Fibroblast of lung (primary cell): ENCODE data around the gene MS4A6E. TPM values are rescaled to one million over a fixed set of nuclear protein-coding genes. Genes with fewer than 3 reads are reported as not detected.
"Not testable (repeated sequence)": the region's sequence is repeated elsewhere in the genome, so short reads cannot be mapped to it uniquely, and the experiment has no call there.

ENCODE experiments used
- DNase-seq, 2 donors: peaks; one replicate each; pipeline versions ENCODE4 v3.0.0 to v3.0.0-alpha.2; 2010; ENCODE audit warnings: low read depth in 2 of 2
- H2AFZ ChIP-seq: 2 replicates; pipeline ENCODE4 v1.5.1; 2012; ENCODE audit warnings: low read length, control low read depth, inconsistent platforms
- H3K27ac ChIP-seq: 2 replicates; pipeline ENCODE4 v1.5.1; 2011; ENCODE audit warnings: low read length, control low read depth; ENCODE audit not compliant: insufficient read depth
- H3K27me3 ChIP-seq: 2 replicates; pipeline ENCODE4 v1.5.1; 2011; ENCODE audit warnings: mild to moderate bottlenecking, low read length; ENCODE audit not compliant: control insufficient read depth, insufficient read depth
- H3K36me3 ChIP-seq: 2 replicates; pipeline ENCODE4 v1.5.1; 2011; ENCODE audit warnings: low read length; ENCODE audit not compliant: control insufficient read depth, insufficient read depth
- H3K4me1 ChIP-seq: 2 replicates; pipeline ENCODE4 v1.5.1; 2011; ENCODE audit warnings: low read length; ENCODE audit not compliant: control insufficient read depth, insufficient read depth; ENCODE audit errors: extremely low read depth
- H3K4me2 ChIP-seq: 2 replicates; pipeline ENCODE4 v1.5.1; 2011; ENCODE audit warnings: low read length, control low read depth; ENCODE audit not compliant: insufficient read depth; ENCODE audit errors: extremely low read depth
- H3K4me3 ChIP-seq, 4 experiments: fragments of 200-600 bp in 1 of 4; sonication (generic) in 1 of 4; replicated peaks in 1 of 4; 2 replicates each; pipeline ENCODE4 v1.5.1; 2011 to 2016; ENCODE audit warnings: low read length in 4 of 4, low read depth in 3 of 4, mild to moderate bottlenecking in 3 of 4, control low read depth in 2 of 4, inconsistent platforms in 1 of 4, mixed read lengths in 1 of 4; ENCODE audit not compliant: insufficient read depth in 1 of 4; ENCODE audit errors: control extremely low read depth in 1 of 4
- H3K79me2 ChIP-seq: 2 replicates; pipeline ENCODE4 v1.5.1; 2012; ENCODE audit warnings: mild to moderate bottlenecking, low read length, inconsistent platforms; ENCODE audit not compliant: control insufficient read depth, insufficient read depth
- H3K9ac ChIP-seq: 2 replicates; pipeline ENCODE4 v1.5.1; 2011; ENCODE audit warnings: mild to moderate bottlenecking, low read length, control low read depth; ENCODE audit not compliant: insufficient read depth
- H3K9me3 ChIP-seq: 2 replicates; pipeline ENCODE4 v1.5.1; 2012; ENCODE audit warnings: low read depth, low read length; ENCODE audit not compliant: control insufficient read depth, insufficient read depth
- H4K20me1 ChIP-seq: 2 replicates; pipeline ENCODE4 v1.5.1; 2011; ENCODE audit warnings: low read length; ENCODE audit not compliant: control insufficient read depth, insufficient read depth; ENCODE audit errors: extremely low read depth
- CTCF ChIP-seq, 2 donors: IDR thresholded peaks in 1 of 2; conservative IDR thresholded peaks in 1 of 2; 1 replicate in 1 of 2; 2 replicates in 1 of 2; pipeline ENCODE4 v1.5.1; 2011 to 2012; ENCODE audit warnings: low read length in 2 of 2, control low read depth in 1 of 2, inconsistent platforms in 1 of 2, low read depth in 1 of 2, mild to moderate bottlenecking in 1 of 2
- EZH2 ChIP-seq: IDR thresholded peaks from 2 replicates; pipeline ENCODE4 v1.5.1; 2012; ENCODE audit warnings: low read length, control low read depth, mild to moderate bottlenecking; ENCODE audit errors: missing control alignments
- polyA plus RNA-seq, 2 donors: library from polyadenylated mRNA; depleted of rRNA in 1 of 2; stranded (reverse) in 1 of 2; unstranded in 1 of 2; fragments of >200 nt; gene quantifications; 2 replicates each; pipeline ENCODE4 v1.2.1, GENCODE V29; 2011 to 2012; ENCODE audit warnings: missing spikeins in 1 of 2
- total RNA-seq: library from RNA; depleted of rRNA; stranded (reverse); fragments of >200 nt; gene quantifications from 2 replicates; pipeline ENCODE4 v1.2.1, GENCODE V29; 2014

MS4A6E gene
- total and polyA plus RNA-seq, 2 donors (not counting 1 experiment from before 2014, with no cell fraction given): not detected

- no peaks in the 10 kb centered on the region for H4K20me1 ChIP-seq
- no peak overlapping the region for H3K9ac ChIP-seq
- H3K4me2 ChIP-seq: no peak overlapping the region
- no peak overlapping the region for H2AFZ ChIP-seq
- H3K36me3 ChIP-seq: no peaks in the 10 kb centered on the region
- TF ChIP-seq CTCF (conservative IDR thresholded peaks at IDR 0.05 in 1 of 2, IDR thresholded peaks at IDR 0.05 in 1 of 2; ENCODE audit: low read depth in 1 of 2, low read length in 2 of 2) (no peak), EZH2 (no peak)
- no peaks in the 10 kb centered on the region for H3K9me3 ChIP-seq
- no peaks in the 10 kb centered on the region for H3K27me3 ChIP-seq
- H3K4me1 ChIP-seq: no peaks in the 10 kb centered on the region
- no peaks in the 10 kb centered on the region for H3K79me2 ChIP-seq
- no peak overlapping the region for H3K27ac ChIP-seq
- H3K4me3 ChIP-seq: no peak overlapping the region
- no peak for DNase-seq
These were observed 34.9 kb upstream of the MS4A6E start for GRCh38 chr11:60292145-60292544.

GRCh38 chr11:60301178-60301577 is 25.9 kb upstream of the MS4A6E start:
- no peak for DNase-seq
- no peak overlapping the region for H2AFZ ChIP-seq
- no peaks in the 10 kb centered on the region for H3K79me2 ChIP-seq

GRCh38 chr11:60301884-60302283 is 25.2 kb upstream of the MS4A6E start:
- not testable (repeated sequence) for H3K4me2 ChIP-seq, H3K79me2 ChIP-seq, H3K9me3 ChIP-seq, H3K27me3 ChIP-seq, H4K20me1 ChIP-seq, H3K27ac ChIP-seq, DNase-seq, H3K4me1 ChIP-seq, H3K4me3 ChIP-seq, H3K9ac ChIP-seq, H3K36me3 ChIP-seq, H2AFZ ChIP-seq

More at GRCh38 chr11:60301178-60301577, 25.9 kb upstream of the MS4A6E start:
- Histone ChIP-seq H3K9me3 (no peaks in the 10 kb centered on the region), H3K9ac (no peak overlapping the region), H3K27me3 (no peaks in the 10 kb centered on the region), H4K20me1 (no peaks in the 10 kb centered on the region), H3K4me1 (no peaks in the 10 kb centered on the region), H3K36me3 (no peaks in the 10 kb centered on the region), H3K27ac (no peak overlapping the region), H3K4me2 (no peak overlapping the region), H3K4me3 (no peak overlapping the region)
- TF ChIP-seq EZH2 (no peak), CTCF (conservative IDR thresholded peaks at IDR 0.05 in 1 of 2, IDR thresholded peaks at IDR 0.05 in 1 of 2; ENCODE audit: low read depth in 1 of 2, low read length in 2 of 2) (no peak)
